Stimulated activated CD4-positive, alpha-beta T cell treated with anti-CD3 and anti-CD28 coated beads, Interleukin-2, amount 100 ng/mL, for 24 hours (primary cell): ENCODE measurements around the gene DTX3.
"Not testable (repeated sequence)": the region's sequence is repeated elsewhere in the genome, so short reads cannot be mapped to it uniquely, and the experiment has no call there.

ENCODE experiments used
- DNase-seq, 2 donors: peaks; one replicate each; pipeline ENCODE4 v3.0.0-alpha.2; 2020

The DTX3 gene

GRCh38 chr12:57632958-57633840 lies 28.6 kb downstream of the DTX3 start, which contains the start of gene B4GALNT1:
TSS of gene B4GALNT1 (minus strand) at chr12:57633201. CDS start at chr12:57632132, 1,069 bp downstream.
- peak; percentile 70 to 79 for DNase-seq

DNA sequence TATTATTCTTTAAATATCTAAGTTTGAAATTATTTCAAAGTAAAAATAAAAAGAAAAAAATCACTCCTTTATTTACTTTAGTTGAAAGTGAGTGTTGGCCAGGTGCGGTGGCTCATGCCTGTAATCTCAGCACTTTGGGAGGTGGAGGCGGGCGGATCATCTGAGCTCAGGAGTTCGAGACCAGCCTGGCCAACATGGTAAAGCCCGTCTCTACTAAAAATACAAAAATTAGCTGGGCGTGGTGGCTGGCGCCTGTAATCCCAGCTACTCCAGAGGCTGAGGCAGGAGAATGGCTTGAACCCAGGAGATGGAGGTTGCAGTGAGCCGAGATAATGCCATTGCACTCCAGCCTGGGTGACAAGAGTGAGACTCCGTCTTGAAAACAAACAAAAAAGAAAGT lies 32.1 kb downstream of the DTX3 start:
- DNase-seq = not testable (repeated sequence)

- DNase-seq = no peak
These were observed 32.7 kb downstream of the DTX3 start for GRCh38 chr12:57637364-57637763.

GRCh38 chr12:57638096-57638495 lies 33.5 kb downstream of the DTX3 start:
- no peak for DNase-seq

GRCh38 chr12:57640175-57641042 lies 35.8 kb downstream of the DTX3 start:
- DNase-seq = no peak

- DNase-seq = no peak
These were observed 37.2 kb downstream of the DTX3 start for GRCh38 chr12:57641699-57642442.

DNA sequence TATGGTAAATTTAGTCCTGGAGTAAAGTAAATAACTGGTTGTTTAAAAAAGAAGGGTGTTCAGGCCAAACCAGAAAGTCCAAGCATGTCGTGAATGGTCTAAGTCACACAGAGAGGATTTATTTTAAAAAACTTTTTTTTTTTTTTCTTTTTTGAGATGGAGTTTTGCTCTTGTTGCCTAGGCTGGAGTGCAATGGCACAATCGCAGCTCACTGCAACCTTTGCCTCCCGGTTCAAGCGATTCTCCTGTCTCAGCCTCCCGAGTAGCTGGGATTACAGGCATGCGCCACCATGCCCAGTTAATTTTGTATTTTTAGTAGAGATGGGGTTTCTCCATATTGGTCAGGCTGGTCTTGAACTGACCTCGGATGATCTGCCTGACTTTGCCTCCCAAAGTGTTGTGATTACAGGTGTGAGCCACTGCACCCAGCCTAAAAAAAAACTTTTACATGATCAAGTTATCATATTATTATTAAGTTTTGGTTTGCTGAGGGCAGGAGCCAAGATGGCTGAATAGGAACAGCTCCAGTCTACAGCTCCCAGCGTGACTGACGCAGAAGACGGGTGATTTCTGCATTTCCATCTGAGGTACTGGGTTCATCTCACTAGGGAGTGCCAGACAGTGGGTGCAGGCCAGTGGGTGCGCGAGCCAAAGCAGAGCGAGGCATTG lies 41.5 kb downstream of the DTX3 start:
- not testable (repeated sequence) for DNase-seq

GRCh38 chr12:57646659-57647049 lies 42.0 kb downstream of the DTX3 start:
- not testable (repeated sequence) for DNase-seq

DNA sequence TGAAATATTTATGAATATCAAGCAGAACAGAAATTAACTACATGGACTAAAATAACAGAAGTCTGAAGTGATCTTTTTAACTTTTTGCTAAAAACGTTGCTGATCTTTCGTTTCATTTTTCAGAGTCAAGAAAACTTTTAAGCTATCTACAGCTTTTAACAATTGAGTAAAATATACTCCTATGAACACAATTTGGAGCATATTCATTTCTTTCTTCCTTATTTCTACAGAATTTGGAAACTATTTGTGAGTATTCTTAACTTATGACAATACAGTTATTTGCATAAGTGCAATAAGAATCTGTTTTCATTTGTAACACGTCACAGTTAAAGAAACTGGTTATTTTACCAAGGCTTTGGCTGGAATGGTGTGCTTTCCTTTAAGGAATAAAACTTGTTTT lies 49.4 kb downstream of the DTX3 start:
- DNase-seq = no peak

DNA sequence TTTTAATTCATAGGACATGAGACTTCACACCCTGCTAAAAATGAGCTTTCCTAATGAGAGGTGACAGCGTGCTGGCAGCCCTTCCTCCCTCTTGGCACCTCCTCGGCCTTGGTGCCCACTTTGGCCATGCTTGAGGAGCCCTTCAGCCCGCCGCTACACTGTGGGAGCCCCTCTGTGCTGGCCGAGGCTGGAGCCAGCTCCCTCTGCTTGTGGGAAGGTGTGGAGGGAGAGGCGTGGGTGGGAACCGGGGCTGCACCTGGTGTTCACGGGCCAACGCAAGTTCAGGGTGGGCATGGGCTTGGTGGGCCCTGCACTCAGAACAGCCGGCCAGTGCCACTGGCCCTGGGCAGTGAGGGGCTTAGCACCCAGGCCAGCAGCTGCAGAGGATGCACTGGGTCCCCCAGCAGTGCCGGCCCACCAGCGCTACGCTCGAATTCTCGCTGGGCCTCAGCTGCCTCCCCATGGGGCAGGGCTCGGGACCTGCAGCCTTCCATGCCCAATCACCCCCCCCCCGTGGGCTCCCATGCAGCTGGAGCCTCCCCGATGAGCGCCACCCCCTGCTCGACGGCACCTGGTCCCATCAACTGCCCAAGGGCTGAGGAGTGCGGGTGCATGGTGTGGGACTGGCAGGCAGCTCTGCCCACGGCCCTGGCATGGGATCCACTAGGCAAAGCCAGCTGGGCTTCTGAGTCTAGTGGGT lies 51.1 kb downstream of the DTX3 start:
- no peak for DNase-seq

GRCh38 chr12:57656408-57656807 lies 51.8 kb downstream of the DTX3 start:
- not testable (repeated sequence) for DNase-seq

DNA sequence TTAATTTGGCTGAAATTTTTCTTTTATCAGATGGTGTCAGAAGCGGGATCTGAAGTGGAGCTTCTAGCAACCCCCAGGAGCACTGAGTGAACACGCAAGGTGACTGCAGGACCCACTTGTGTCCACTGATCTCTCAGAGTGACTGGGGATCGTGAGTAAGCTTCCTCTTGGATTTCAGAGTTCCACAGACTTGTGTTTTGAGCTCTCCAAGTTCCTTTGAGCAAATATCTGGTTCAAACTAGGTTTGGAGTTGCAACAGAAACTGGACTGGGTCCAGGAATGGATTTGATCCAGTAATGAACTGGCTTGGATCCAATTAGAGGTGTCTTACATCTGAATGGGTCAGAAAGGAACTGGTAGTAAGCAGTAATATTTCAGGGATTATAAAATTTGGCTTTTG lies 53.1 kb downstream of the DTX3 start:
- DNase-seq = no peak

- DNase-seq = no peak
These were observed 54.3 kb downstream of the DTX3 start for GRCh38 chr12:57658890-57659289.
